Measurements from ENCODE around the gene EFCAB6. TPM values are rescaled to one million over a fixed set of nuclear protein-coding genes. Genes with fewer than 3 reads are reported as not detected.
A peak's percentile ranks its signal among the peaks of the same experiment; 100 is the strongest.

Gene EFCAB6
- total RNA-seq, 1 donor from 2014 or later = 4.4 TPM

- intact Hi-C loops (cut with DNase I) = no loop called here
- ATAC-seq (no peak), DNase-seq (ENCODE audit: low spot score) (peak; percentile 8)
Measured at GRCh38 chr22:43550672-43551071, 261.4 kb downstream of the EFCAB6 start.

- DNase-seq (ENCODE audit: low spot score) (peak; percentile 28), ATAC-seq (no peak)
- intact Hi-C loops (cut with DNase I) = no loop called here
Measured at GRCh38 chr22:43550024-43550620, 262.0 kb downstream of the EFCAB6 start.

- ATAC-seq = no peak
- intact Hi-C loops (cut with DNase I) = no loop called here
- DNase-seq (ENCODE audit: low spot score) = no peak
Measured at GRCh38 chr22:43546186-43546585, 265.9 kb downstream of the EFCAB6 start.

- ATAC-seq = no peak
- no peak for DNase-seq (ENCODE audit: low spot score)
- intact Hi-C loops (cut with DNase I) = no loop called here
Measured at GRCh38 chr22:43544289-43544673, 267.8 kb downstream of the EFCAB6 start.

GRCh38 chr22:43543522-43544288, 268.4 kb downstream of the EFCAB6 start:
- no peak for ATAC-seq
- intact Hi-C loops (cut with DNase I) = no loop called here
- DNase-seq (ENCODE audit: low spot score) = no peak

- ATAC-seq (no peak), DNase-seq (ENCODE audit: low spot score) (no peak)
- intact Hi-C loops (cut with DNase I) = no loop called here
Measured at GRCh38 chr22:43542681-43543521, 269.2 kb downstream of the EFCAB6 start.

- intact Hi-C loops (cut with DNase I) = no loop called here
- ATAC-seq = no peak
- no peak for DNase-seq (ENCODE audit: low spot score)
Measured at GRCh38 chr22:43541462-43542407, 270.4 kb downstream of the EFCAB6 start.

GRCh38 chr22:43541022-43541421, 271.1 kb downstream of the EFCAB6 start:
- ATAC-seq (no peak), DNase-seq (ENCODE audit: low spot score) (no peak)
- intact Hi-C loops (cut with DNase I) = no loop called here

- ATAC-seq = no peak
- no peak for DNase-seq (ENCODE audit: low spot score)
- intact Hi-C loops (cut with DNase I) = no loop called here
Measured at GRCh38 chr22:43540529-43540923, 271.6 kb downstream of the EFCAB6 start.

GRCh38 chr22:43539572-43540528, 272.3 kb downstream of the EFCAB6 start:
- no peak for DNase-seq (ENCODE audit: low spot score)
- intact Hi-C loops (cut with DNase I) = no loop called here

GRCh38 chr22:43537019-43537585, 275.0 kb downstream of the EFCAB6 start:
- DNase-seq (ENCODE audit: low spot score) (no peak), ATAC-seq (no peak)
- intact Hi-C loops (cut with DNase I) = no loop called here

More at GRCh38 chr22:43539572-43540528, 272.3 kb downstream of the EFCAB6 start:
- no peak for ATAC-seq

- no peak for DNase-seq (ENCODE audit: low spot score)
- ATAC-seq = no peak
- intact Hi-C loops (cut with DNase I) = no loop called here
Measured at GRCh38 chr22:43535741-43536140, 276.4 kb downstream of the EFCAB6 start.

GRCh38 chr22:43535336-43535735, 276.8 kb downstream of the EFCAB6 start:
- no peak for ATAC-seq
- intact Hi-C loops (cut with DNase I) = no loop called here
- no peak for DNase-seq (ENCODE audit: low spot score)

GRCh38 chr22:43534916-43535315, 277.2 kb downstream of the EFCAB6 start:
- intact Hi-C loops (cut with DNase I) = no loop called here
- ATAC-seq (no peak), DNase-seq (ENCODE audit: low spot score) (no peak)

GRCh38 chr22:43533656-43534428, 278.3 kb downstream of the EFCAB6 start:
- DNase-seq (ENCODE audit: low spot score) (no peak), ATAC-seq (no peak)
- intact Hi-C loops (cut with DNase I) = no loop called here

GRCh38 chr22:43533156-43533530, 279.0 kb downstream of the EFCAB6 start:
- ATAC-seq (no peak), DNase-seq (ENCODE audit: low spot score) (no peak)
- intact Hi-C loops (cut with DNase I) = no loop called here
